SK-N-MC (cell line): ENCODE results near the gene TGFBR3.

Experiments
- EZH2 ChIP-seq: fragments of 200-600 bp; sonication (generic); IDR thresholded peaks from one replicate; pipeline ENCODE4 v1.6.1; 2017; ENCODE audit warnings: antibody characterized with exemption
- POLR2AphosphoS5 ChIP-seq: IDR thresholded peaks from 2 replicates; pipeline ENCODE4 v1.6.1; 2012; ENCODE audit warnings: mild to moderate bottlenecking, low read depth, low read length, borderline replicate concordance

DNA sequence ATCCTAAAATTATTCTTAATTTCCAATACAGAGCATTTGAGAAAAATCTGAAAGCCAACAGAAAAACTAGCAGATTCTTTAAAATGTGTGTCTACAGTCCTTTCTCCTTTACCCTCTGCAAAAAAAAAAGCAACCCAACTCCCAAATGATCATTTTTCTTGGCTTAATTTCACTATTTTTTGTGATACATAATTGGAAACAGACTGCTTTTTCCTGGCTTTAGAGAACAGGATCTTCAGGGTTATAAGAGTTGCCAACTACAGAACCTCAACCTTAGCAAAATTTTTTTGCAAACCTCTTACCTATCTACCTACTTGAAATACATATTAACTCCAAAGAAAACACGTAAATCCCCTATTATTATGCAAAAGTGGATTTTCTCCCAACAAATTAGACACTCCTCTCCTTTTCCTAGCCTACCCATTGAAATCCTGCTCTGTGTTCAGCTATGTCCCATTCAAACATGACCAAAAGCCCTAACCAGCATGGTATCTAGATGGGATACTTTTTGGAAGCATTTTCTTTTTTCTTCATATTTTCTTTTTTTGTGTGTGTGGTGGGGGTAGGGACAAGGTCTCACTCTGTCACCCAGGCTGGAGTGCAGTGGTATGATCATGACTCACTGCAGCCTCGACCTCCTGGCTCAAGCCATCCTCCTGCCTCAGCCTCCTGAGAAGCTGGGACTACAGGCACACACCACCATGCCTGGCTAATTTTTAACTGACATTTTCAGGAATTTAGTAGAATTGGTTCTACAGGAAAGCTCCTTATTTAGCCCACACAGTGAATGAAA, 9.0 kb downstream of the TGFBR3 start:
- TF ChIP-seq EZH2 = no peak
- no peak for TF ChIP-seq POLR2AphosphoS5
